Measurements from ENCODE around the gene ZBTB20. TPM values are rescaled to one million over a fixed set of nuclear protein-coding genes. Genes with fewer than 3 reads are reported as not detected.

ZBTB20 gene
- total and polyA plus RNA-seq, 4 donors = 0.69 to 128 (median 51.7) TPM

GRCh38 chr3:114405202-114405990 is 741.7 kb downstream of the ZBTB20 start:
- Histone ChIP-seq H3K27me3 (ENCODE audit: control insufficient read depth in 1 of 2, insufficient read depth in 2 of 2, low read length in 1 of 2) (no peaks in the 10 kb centered on the region), H3K9me3 (ENCODE audit: control insufficient read depth, low read length) (no peaks in the 10 kb centered on the region), H3K36me3 (ENCODE audit: control insufficient read depth in 1 of 2, insufficient read depth in 2 of 2, low read length in 1 of 2) (no peaks in the 10 kb centered on the region), H3K27ac (ENCODE audit: low read depth in 1 of 2, low read length in 2 of 2) (no peak overlapping the region), H3K4me1 (ENCODE audit: control insufficient read depth in 1 of 2, insufficient read depth in 2 of 2, low read length in 2 of 2) (peaks cover 2 to 3% of the 10 kb centered on the region in 2 donors), H3K4me3 (ENCODE audit: low read length in 2 of 2) (no peak overlapping the region)
- WGBS, 2 donors = 94 to 96% methylated on average over 2 of the region's 2 CpGs
- intact Hi-C loops (cut with DNase I) = no loop called here
- ATAC-seq (ENCODE audit: low FRiP score) (no peak), DNase-seq (no peak)

- Histone ChIP-seq H3K27me3 (ENCODE audit: control insufficient read depth in 1 of 2, insufficient read depth in 2 of 2, low read length in 1 of 2) (no peaks in the 10 kb centered on the region), H3K4me1 (ENCODE audit: control insufficient read depth in 1 of 2, insufficient read depth in 2 of 2, low read length in 2 of 2) (peaks cover 2 to 3% of the 10 kb centered on the region in 2 donors), H3K9me3 (ENCODE audit: control insufficient read depth, low read length) (no peaks in the 10 kb centered on the region), H3K36me3 (ENCODE audit: control insufficient read depth in 1 of 2, insufficient read depth in 2 of 2, low read length in 1 of 2) (no peaks in the 10 kb centered on the region), H3K4me3 (ENCODE audit: low read length in 2 of 2) (no peak overlapping the region), H3K27ac (ENCODE audit: low read depth in 1 of 2, low read length in 2 of 2) (no peak overlapping the region)
- intact Hi-C loops (cut with DNase I) = no loop called here
- DNase-seq (no peak), ATAC-seq (ENCODE audit: low FRiP score) (no peak)
- WGBS, 2 donors = 59 to 61% methylated on average over 6 of the region's 6 CpGs
Measured at GRCh38 chr3:114404590-114404989, 742.5 kb downstream of the ZBTB20 start.

- Histone ChIP-seq H3K27ac (ENCODE audit: low read depth in 1 of 2, low read length in 2 of 2) (no peak overlapping the region), H3K4me3 (ENCODE audit: low read length in 2 of 2) (no peak overlapping the region), H3K27me3 (ENCODE audit: control insufficient read depth in 1 of 2, insufficient read depth in 2 of 2, low read length in 1 of 2) (no peaks in the 10 kb centered on the region), H3K9me3 (ENCODE audit: control insufficient read depth, low read length) (no peaks in the 10 kb centered on the region), H3K36me3 (ENCODE audit: control insufficient read depth in 1 of 2, insufficient read depth in 2 of 2, low read length in 1 of 2) (no peaks in the 10 kb centered on the region), H3K4me1 (ENCODE audit: control insufficient read depth in 1 of 2, insufficient read depth in 2 of 2, low read length in 2 of 2) (peaks cover 2 to 3% of the 10 kb centered on the region in 2 donors)
- DNase-seq (no peak), ATAC-seq (ENCODE audit: low FRiP score) (no peak)
- WGBS, 2 donors = 87 to 93% methylated on average over 3 of the region's 3 CpGs
- intact Hi-C loops (cut with DNase I) = no loop called here
Measured at GRCh38 chr3:114402838-114403237, 744.2 kb downstream of the ZBTB20 start.

- DNase-seq (no peak), ATAC-seq (ENCODE audit: low FRiP score) (no peak)
- no peaks in the 10 kb centered on the region for H3K36me3 ChIP-seq (ENCODE audit: control insufficient read depth in 1 of 2, insufficient read depth in 2 of 2, low read length in 1 of 2)
- no peaks in the 10 kb centered on the region for H3K9me3 ChIP-seq (ENCODE audit: control insufficient read depth, low read length)
- peaks cover 2 to 3% of the 10 kb centered on the region in 2 donors for H3K4me1 ChIP-seq (ENCODE audit: control insufficient read depth in 1 of 2, insufficient read depth in 2 of 2, low read length in 2 of 2)
- no peaks in the 10 kb centered on the region for H3K27me3 ChIP-seq (ENCODE audit: control insufficient read depth in 1 of 2, insufficient read depth in 2 of 2, low read length in 1 of 2)
- H3K27ac ChIP-seq (ENCODE audit: low read depth in 1 of 2, low read length in 2 of 2) = no peak overlapping the region
- no peak overlapping the region for H3K4me3 ChIP-seq (ENCODE audit: low read length in 2 of 2)
- intact Hi-C loops (cut with DNase I) = no loop called here
- 92 to 94% methylated on average over 3 of the region's 3 CpGs for WGBS, 2 donors
Measured at GRCh38 chr3:114401346-114401745, 745.7 kb downstream of the ZBTB20 start.

GRCh38 chr3:114400371-114400770 is 746.7 kb downstream of the ZBTB20 start:
- Histone ChIP-seq H3K27me3 (ENCODE audit: control insufficient read depth in 1 of 2, insufficient read depth in 2 of 2, low read length in 1 of 2) (no peaks in the 10 kb centered on the region), H3K4me3 (ENCODE audit: low read length in 2 of 2) (no peak overlapping the region), H3K27ac (ENCODE audit: low read depth in 1 of 2, low read length in 2 of 2) (no peak overlapping the region), H3K4me1 (ENCODE audit: control insufficient read depth in 1 of 2, insufficient read depth in 2 of 2, low read length in 2 of 2) (peaks cover 2 to 3% of the 10 kb centered on the region in 2 donors), H3K36me3 (ENCODE audit: control insufficient read depth in 1 of 2, insufficient read depth in 2 of 2, low read length in 1 of 2) (no peaks in the 10 kb centered on the region), H3K9me3 (ENCODE audit: control insufficient read depth, low read length) (no peaks in the 10 kb centered on the region)
- 61 to 69% methylated on average over 4 of the region's 4 CpGs for WGBS, 2 donors
- intact Hi-C loops (cut with DNase I) = no loop called here
- ATAC-seq (ENCODE audit: low FRiP score) (no peak), DNase-seq (no peak)

- 33 to 34% methylated on average over 2 of the region's 2 CpGs for WGBS, 2 donors
- no peak overlapping the region for H3K27ac ChIP-seq (ENCODE audit: low read depth in 1 of 2, low read length in 2 of 2)
- H3K4me1 ChIP-seq (ENCODE audit: control insufficient read depth in 1 of 2, insufficient read depth in 2 of 2, low read length in 2 of 2) = no peaks in the 10 kb centered on the region
- ATAC-seq (ENCODE audit: low FRiP score) (no peak), DNase-seq (no peak)
- intact Hi-C loops (cut with DNase I) = loop anchor here (10.0 kb wide), 2 partner anchors 190 to 230 kb away; no protein-coding TSS in a partner anchor
- no peak overlapping the region for H3K4me3 ChIP-seq (ENCODE audit: low read length in 2 of 2)
- H3K36me3 ChIP-seq (ENCODE audit: control insufficient read depth in 1 of 2, insufficient read depth in 2 of 2, low read length in 1 of 2) = no peaks in the 10 kb centered on the region
- H3K9me3 ChIP-seq (ENCODE audit: control insufficient read depth, low read length) = no peaks in the 10 kb centered on the region
- H3K27me3 ChIP-seq (ENCODE audit: control insufficient read depth in 1 of 2, insufficient read depth in 2 of 2, low read length in 1 of 2) = no peaks in the 10 kb centered on the region
Measured at GRCh38 chr3:114394551-114394950, 752.5 kb downstream of the ZBTB20 start.

- Histone ChIP-seq H3K27me3 (ENCODE audit: control insufficient read depth in 1 of 2, insufficient read depth in 2 of 2, low read length in 1 of 2) (no peaks in the 10 kb centered on the region), H3K36me3 (ENCODE audit: control insufficient read depth in 1 of 2, insufficient read depth in 2 of 2, low read length in 1 of 2) (peaks cover 0 to 2% of the 10 kb centered on the region in 2 donors), H3K9me3 (ENCODE audit: control insufficient read depth, low read length) (no peaks in the 10 kb centered on the region), H3K4me3 (ENCODE audit: low read length in 2 of 2) (no peak overlapping the region), H3K4me1 (ENCODE audit: control insufficient read depth in 1 of 2, insufficient read depth in 2 of 2, low read length in 2 of 2) (no peaks in the 10 kb centered on the region), H3K27ac (ENCODE audit: low read depth in 1 of 2, low read length in 2 of 2) (no peak overlapping the region)
- 94% methylated on average over 7 of the region's 7 CpGs for WGBS, 2 donors
- no peak for DNase-seq
- ATAC-seq (ENCODE audit: low FRiP score) = no peak
- intact Hi-C loops (cut with DNase I) = loop anchor here (10.0 kb wide), 2 partner anchors 191 to 231 kb away; no protein-coding TSS in a partner anchor
Measured at GRCh38 chr3:114393367-114394072, 753.6 kb downstream of the ZBTB20 start.

- ATAC-seq (ENCODE audit: low FRiP score) (no peak), DNase-seq (no peak)
- intact Hi-C loops (cut with DNase I) = loop anchor here (10.0 kb wide), 2 partner anchors 192 to 232 kb away; no protein-coding TSS in a partner anchor
- peaks cover 0 to 4% of the 10 kb centered on the region in 2 donors for H3K36me3 ChIP-seq (ENCODE audit: control insufficient read depth in 1 of 2, insufficient read depth in 2 of 2, low read length in 1 of 2)
- no peaks in the 10 kb centered on the region for H3K4me1 ChIP-seq (ENCODE audit: control insufficient read depth in 1 of 2, insufficient read depth in 2 of 2, low read length in 2 of 2)
- no peaks in the 10 kb centered on the region for H3K9me3 ChIP-seq (ENCODE audit: control insufficient read depth, low read length)
- H3K27me3 ChIP-seq (ENCODE audit: control insufficient read depth in 1 of 2, insufficient read depth in 2 of 2, low read length in 1 of 2) = no peaks in the 10 kb centered on the region
- H3K27ac ChIP-seq (ENCODE audit: low read depth in 1 of 2, low read length in 2 of 2) = no peak overlapping the region
- WGBS, 2 donors = 97 to 99% methylated on average over 2 of the region's 2 CpGs
- H3K4me3 ChIP-seq (ENCODE audit: low read length in 2 of 2) = no peak overlapping the region
Measured at GRCh38 chr3:114392831-114393230, 754.3 kb downstream of the ZBTB20 start.

Measured in aorta (tissue), 5 donors.